ENCODE data around the gene ACTR8. TPM values are rescaled to one million over a fixed set of nuclear protein-coding genes. Genes with fewer than 3 reads are reported as not detected.

ACTR8 gene
- total and polyA plus RNA-seq, 5 donors from 2014 or later: 18.5 to 35.8 (median 20.0) TPM

GRCh38 chr3:53841296-53841695 lies 40.7 kb downstream of the ACTR8 start:
- Histone ChIP-seq H3K27ac (ENCODE audit: insufficient read depth, low read length, poor library complexity, severe bottlenecking) (no peak overlapping the region), H3K36me3 (ENCODE audit: control insufficient read depth, insufficient read depth, low read length) (no peaks in the 10 kb centered on the region), H3K4me3 (ENCODE audit: low read depth, low read length) (no peak overlapping the region), H3K27me3 (ENCODE audit: control insufficient read depth, insufficient read depth, low read length) (peaks cover 7% of the 10 kb centered on the region), H3K9me3 (ENCODE audit: control insufficient read depth in 2 of 2, low read length in 2 of 2) (no peaks in the 10 kb centered on the region), H3K4me1 (ENCODE audit: control insufficient read depth, insufficient read depth, low read length, poor library complexity, severe bottlenecking) (peaks cover 25% of the 10 kb centered on the region)
- no peaks in the 10 kb centered on the region for H3K36me3 Mint-ChIP-seq
- peaks cover 0 to 12% (median 0%) of the 10 kb centered on the region in 4 donors for H3K4me1 Mint-ChIP-seq
- H3K27me3 Mint-ChIP-seq: peaks cover 31% of the 10 kb centered on the region
- H3K9me3 Mint-ChIP-seq: peaks cover 0 to 2% (median 0%) of the 10 kb centered on the region in 7 donors
- DNase-seq: no peak
- H3K27ac Mint-ChIP-seq: no peak overlapping the region
- H3K4me3 Mint-ChIP-seq: no peak overlapping the region
- ATAC-seq (ENCODE audit: low read depth in 2 of 2): no peak

- peaks cover 0 to 2% (median 0%) of the 10 kb centered on the region in 7 donors for H3K9me3 Mint-ChIP-seq
- H3K4me1 ChIP-seq (ENCODE audit: control insufficient read depth, insufficient read depth, low read length, poor library complexity, severe bottlenecking): peaks cover 8% of the 10 kb centered on the region
- H3K4me3 Mint-ChIP-seq: peak overlapping the region in 1 of 4 donors; percentile 47
- H3K4me1 Mint-ChIP-seq: no peaks in the 10 kb centered on the region
- peaks cover 9% of the 10 kb centered on the region for H3K27me3 Mint-ChIP-seq
- no peaks in the 10 kb centered on the region for H3K9me3 ChIP-seq (ENCODE audit: control insufficient read depth in 2 of 2, low read length in 2 of 2)
- DNase-seq: peak in 1 of 3 donors; percentile 17
- no peaks in the 10 kb centered on the region for H3K27me3 ChIP-seq (ENCODE audit: control insufficient read depth, insufficient read depth, low read length)
- no peaks in the 10 kb centered on the region for H3K36me3 ChIP-seq (ENCODE audit: control insufficient read depth, insufficient read depth, low read length)
- H3K36me3 Mint-ChIP-seq: no peaks in the 10 kb centered on the region
- no peak overlapping the region for H3K4me3 ChIP-seq (ENCODE audit: low read depth, low read length)
- peak in 1 of 2 donors; percentile 33 for ATAC-seq (ENCODE audit: low read depth in 2 of 2)
- H3K27ac Mint-ChIP-seq: no peak overlapping the region
- H3K27ac ChIP-seq (ENCODE audit: insufficient read depth, low read length, poor library complexity, severe bottlenecking): no peak overlapping the region
Observed at GRCh38 chr3:53837331-53837730, 44.6 kb downstream of the ACTR8 start.

DNA sequence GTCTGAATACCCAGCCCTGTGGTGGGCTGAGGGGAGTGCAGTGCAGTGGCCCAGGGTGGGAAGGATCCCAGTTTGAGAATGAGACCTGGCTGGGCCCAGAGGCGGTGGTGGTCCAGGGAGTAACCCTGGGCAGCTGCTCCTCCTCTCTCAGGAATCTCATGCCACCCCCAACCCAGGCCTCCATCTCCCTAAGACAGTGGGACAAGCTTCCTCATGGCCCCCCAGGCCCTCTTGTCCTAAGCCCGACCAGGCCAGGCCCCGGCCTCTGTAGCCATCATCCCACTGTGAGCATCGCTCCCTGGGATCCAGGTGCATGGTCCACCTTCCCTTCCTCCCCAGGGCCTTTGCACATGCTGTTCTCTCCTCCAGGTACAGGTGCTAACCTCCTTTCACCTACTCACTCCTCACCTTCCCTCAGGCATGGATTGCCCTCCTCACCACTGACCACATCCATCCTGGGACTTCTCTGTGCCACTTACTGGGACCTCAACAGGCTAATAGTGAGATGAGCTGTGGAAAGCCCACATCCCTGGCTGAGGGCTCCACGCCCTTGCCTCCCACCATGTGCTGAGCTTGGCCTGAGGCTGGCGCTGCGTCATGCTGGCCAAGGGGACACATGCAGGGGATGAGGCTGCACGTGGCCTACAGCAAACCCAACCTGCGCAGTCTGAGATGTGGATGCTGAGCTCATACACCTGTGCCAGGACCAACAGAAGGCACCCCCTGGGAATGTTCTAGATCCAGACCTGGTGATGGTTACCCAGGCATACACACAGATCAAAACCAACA lies 45.7 kb downstream of the ACTR8 start:
- Histone ChIP-seq H3K36me3 (ENCODE audit: control insufficient read depth, insufficient read depth, low read length) (no peaks in the 10 kb centered on the region), H3K9me3 (ENCODE audit: control insufficient read depth in 2 of 2, low read length in 2 of 2) (no peaks in the 10 kb centered on the region), H3K27me3 (ENCODE audit: control insufficient read depth, insufficient read depth, low read length) (no peaks in the 10 kb centered on the region), H3K4me3 (ENCODE audit: low read depth, low read length) (no peak overlapping the region), H3K27ac (ENCODE audit: insufficient read depth, low read length, poor library complexity, severe bottlenecking) (no peak overlapping the region), H3K4me1 (ENCODE audit: control insufficient read depth, insufficient read depth, low read length, poor library complexity, severe bottlenecking) (peaks cover 6% of the 10 kb centered on the region)
- Mint-ChIP-seq H3K27ac (peak overlapping the region in 1 of 3 donors; percentile 78), H3K36me3 (no peaks in the 10 kb centered on the region), H3K4me1 (no peaks in the 10 kb centered on the region), H3K4me3 (no peak overlapping the region), H3K9me3 (peaks cover 0 to 2% (median 0%) of the 10 kb centered on the region in 7 donors), H3K27me3 (peaks cover 9% of the 10 kb centered on the region)
- DNase-seq (no peak), ATAC-seq (ENCODE audit: low read depth in 2 of 2) (no peak)

GRCh38 chr3:53835257-53835656 lies 46.7 kb downstream of the ACTR8 start:
- no peaks in the 10 kb centered on the region for H3K36me3 ChIP-seq (ENCODE audit: control insufficient read depth, insufficient read depth, low read length)
- Mint-ChIP-seq H3K27ac (no peak overlapping the region), H3K4me3 (no peak overlapping the region), H3K4me1 (no peaks in the 10 kb centered on the region), H3K27me3 (peaks cover 9% of the 10 kb centered on the region), H3K9me3 (peaks cover 0 to 2% (median 0%) of the 10 kb centered on the region in 7 donors), H3K36me3 (no peaks in the 10 kb centered on the region)
- no peak for ATAC-seq (ENCODE audit: low read depth in 2 of 2)
- no peaks in the 10 kb centered on the region for H3K9me3 ChIP-seq (ENCODE audit: control insufficient read depth in 2 of 2, low read length in 2 of 2)
- H3K4me1 ChIP-seq (ENCODE audit: control insufficient read depth, insufficient read depth, low read length, poor library complexity, severe bottlenecking): peaks cover 6% of the 10 kb centered on the region
- H3K27me3 ChIP-seq (ENCODE audit: control insufficient read depth, insufficient read depth, low read length): no peaks in the 10 kb centered on the region
- H3K4me3 ChIP-seq (ENCODE audit: low read depth, low read length): no peak overlapping the region
- DNase-seq: no peak
- no peak overlapping the region for H3K27ac ChIP-seq (ENCODE audit: insufficient read depth, low read length, poor library complexity, severe bottlenecking)

- H3K27me3 Mint-ChIP-seq: peaks cover 2% of the 10 kb centered on the region
- H3K4me1 Mint-ChIP-seq: no peaks in the 10 kb centered on the region
- Histone ChIP-seq H3K4me3 (ENCODE audit: low read depth, low read length) (no peak overlapping the region), H3K9me3 (ENCODE audit: control insufficient read depth in 2 of 2, low read length in 2 of 2) (no peaks in the 10 kb centered on the region), H3K27ac (ENCODE audit: insufficient read depth, low read length, poor library complexity, severe bottlenecking) (no peak overlapping the region), H3K4me1 (ENCODE audit: control insufficient read depth, insufficient read depth, low read length, poor library complexity, severe bottlenecking) (peaks cover 6% of the 10 kb centered on the region), H3K27me3 (ENCODE audit: control insufficient read depth, insufficient read depth, low read length) (no peaks in the 10 kb centered on the region), H3K36me3 (ENCODE audit: control insufficient read depth, insufficient read depth, low read length) (no peaks in the 10 kb centered on the region)
- DNase-seq (no peak), ATAC-seq (ENCODE audit: low read depth in 2 of 2) (no peak)
- H3K27ac Mint-ChIP-seq: no peak overlapping the region
- no peak overlapping the region for H3K4me3 Mint-ChIP-seq
- no peaks in the 10 kb centered on the region for H3K36me3 Mint-ChIP-seq
- H3K9me3 Mint-ChIP-seq: peaks cover 0 to 2% (median 0%) of the 10 kb centered on the region in 7 donors
Observed at GRCh38 chr3:53834429-53835095, 47.4 kb downstream of the ACTR8 start.

GRCh38 chr3:53833700-53834099 lies 48.3 kb downstream of the ACTR8 start:
- no peak overlapping the region for H3K4me3 ChIP-seq (ENCODE audit: low read depth, low read length)
- H3K27ac ChIP-seq (ENCODE audit: insufficient read depth, low read length, poor library complexity, severe bottlenecking): no peak overlapping the region
- Mint-ChIP-seq H3K4me3 (no peak overlapping the region), H3K27ac (no peak overlapping the region), H3K9me3 (peaks cover 0 to 2% (median 0%) of the 10 kb centered on the region in 7 donors), H3K27me3 (no peaks in the 10 kb centered on the region), H3K4me1 (no peaks in the 10 kb centered on the region), H3K36me3 (no peaks in the 10 kb centered on the region)
- H3K36me3 ChIP-seq (ENCODE audit: control insufficient read depth, insufficient read depth, low read length): no peaks in the 10 kb centered on the region
- ATAC-seq (ENCODE audit: low read depth in 2 of 2) (no peak), DNase-seq (no peak)
- H3K27me3 ChIP-seq (ENCODE audit: control insufficient read depth, insufficient read depth, low read length): no peaks in the 10 kb centered on the region
- no peaks in the 10 kb centered on the region for H3K9me3 ChIP-seq (ENCODE audit: control insufficient read depth in 2 of 2, low read length in 2 of 2)
- H3K4me1 ChIP-seq (ENCODE audit: control insufficient read depth, insufficient read depth, low read length, poor library complexity, severe bottlenecking): peaks cover 6% of the 10 kb centered on the region

DNA sequence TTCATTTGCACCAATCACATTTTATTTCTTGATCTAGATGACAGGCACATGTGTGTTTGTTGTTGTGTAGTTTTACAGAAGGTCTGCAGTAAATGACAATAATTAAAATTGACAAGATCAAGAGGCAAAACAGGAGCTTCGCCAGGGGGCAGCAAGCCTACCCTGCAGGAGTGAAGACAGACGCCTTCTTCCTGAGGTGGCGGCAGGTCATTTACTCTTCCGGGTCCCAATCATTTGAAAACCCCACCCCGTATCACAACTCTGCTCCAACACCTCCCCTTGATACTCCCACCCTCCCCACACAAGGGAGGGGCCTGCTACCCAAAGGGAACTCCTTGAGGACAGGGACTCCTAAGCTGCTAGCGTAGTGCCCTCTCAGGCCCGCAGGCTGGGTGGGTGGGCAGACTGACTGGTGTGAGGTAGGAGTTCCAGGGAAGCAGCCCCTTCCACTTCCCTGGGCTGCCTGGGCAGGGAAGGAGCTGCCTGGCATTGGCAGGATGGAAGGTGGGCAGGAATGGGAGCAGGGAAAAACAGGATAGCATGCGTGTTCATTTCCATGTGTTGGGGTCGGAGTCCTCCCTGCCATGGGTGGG lies 48.8 kb downstream of the ACTR8 start:
- ATAC-seq (ENCODE audit: low read depth in 2 of 2): no peak
- Mint-ChIP-seq H3K9me3 (peaks cover 0 to 2% (median 0%) of the 10 kb centered on the region in 7 donors), H3K4me1 (no peaks in the 10 kb centered on the region), H3K36me3 (no peaks in the 10 kb centered on the region), H3K27me3 (no peaks in the 10 kb centered on the region), H3K27ac (no peak overlapping the region), H3K4me3 (no peak overlapping the region)
- Histone ChIP-seq H3K9me3 (ENCODE audit: control insufficient read depth in 2 of 2, low read length in 2 of 2) (no peaks in the 10 kb centered on the region), H3K4me1 (ENCODE audit: control insufficient read depth, insufficient read depth, low read length, poor library complexity, severe bottlenecking) (peaks cover 6% of the 10 kb centered on the region), H3K4me3 (ENCODE audit: low read depth, low read length) (no peak overlapping the region), H3K36me3 (ENCODE audit: control insufficient read depth, insufficient read depth, low read length) (no peaks in the 10 kb centered on the region), H3K27ac (ENCODE audit: insufficient read depth, low read length, poor library complexity, severe bottlenecking) (no peak overlapping the region), H3K27me3 (ENCODE audit: control insufficient read depth, insufficient read depth, low read length) (no peaks in the 10 kb centered on the region)
- no peak for DNase-seq

Data from CD4-positive, CD25-positive, alpha-beta regulatory T cell (primary cell).